Nephron (organoid): ENCODE results near the gene DLGAP4.

Source experiments
- H3K27ac Mint-ChIP-seq, 3 experiments: 2 replicates each; pipeline ENCODE4 v1.8.0; 2020; ENCODE audit warnings: mixed read lengths in 3 of 3, mild to moderate bottlenecking in 2 of 3, moderate library complexity in 1 of 3
- H3K27me3 Mint-ChIP-seq: 2 replicates; pipeline ENCODE4 v1.8.0; 2021; ENCODE audit warnings: low read depth, mild to moderate bottlenecking, moderate library complexity, mixed read lengths
- H3K36me3 Mint-ChIP-seq: 2 replicates; pipeline ENCODE4 v1.8.0; 2020; ENCODE audit warnings: low read depth, mixed read lengths
- H3K4me1 Mint-ChIP-seq: 2 replicates; pipeline ENCODE4 v1.8.0; 2020; ENCODE audit warnings: mixed read lengths
- H3K4me3 Mint-ChIP-seq, 3 experiments: 2 replicates each; pipeline ENCODE4 v1.8.0; 2020; ENCODE audit warnings: mild to moderate bottlenecking in 3 of 3, mixed read lengths in 3 of 3, moderate library complexity in 2 of 3
- H3K9me3 Mint-ChIP-seq: 2 replicates; pipeline ENCODE4 v1.8.0; 2020; ENCODE audit warnings: mixed read lengths
- CTCF ChIP-seq, 3 experiments: fragments of 200-600 bp; sonication (generic); IDR thresholded peaks; one replicate each; pipeline ENCODE4 v1.5.0; 2021; ENCODE audit warnings: antibody characterized with exemption in 3 of 3; ENCODE audit not compliant: unreplicated experiment in 3 of 3

DLGAP4 gene

GRCh38 chr20:36569847-36570429, 263.8 kb downstream of the DLGAP4 start:
- no peaks in the 10 kb centered on the region for H3K27me3 Mint-ChIP-seq
- peak overlapping the region in 1 of 3 experiments; percentile 13 for H3K4me3 Mint-ChIP-seq
- peak overlapping the region in 2 of 3 experiments; percentile 6 to 23 for H3K27ac Mint-ChIP-seq
- peaks cover 27% of the 10 kb centered on the region for H3K4me1 Mint-ChIP-seq
- peaks cover 2% of the 10 kb centered on the region for H3K9me3 Mint-ChIP-seq
- peaks cover 5% of the 10 kb centered on the region for H3K36me3 Mint-ChIP-seq
- no peak for TF ChIP-seq CTCF (IDR thresholded peaks at IDR 0.05; ENCODE audit: unreplicated experiment in 3 of 3)

- no peaks in the 10 kb centered on the region for H3K27me3 Mint-ChIP-seq
- H3K4me3 Mint-ChIP-seq, result peak overlapping the region; percentile 79 to 92 (median 82)
- H3K4me1 Mint-ChIP-seq, result peaks cover 44% of the 10 kb centered on the region
- peak overlapping the region; percentile 97 for H3K27ac Mint-ChIP-seq
- no peak for TF ChIP-seq CTCF (IDR thresholded peaks at IDR 0.05; ENCODE audit: unreplicated experiment in 3 of 3)
- H3K36me3 Mint-ChIP-seq, result peaks cover 6% of the 10 kb centered on the region
- H3K9me3 Mint-ChIP-seq, result no peaks in the 10 kb centered on the region
These were observed 265.7 kb downstream of the DLGAP4 start for GRCh38 chr20:36571564-36572504.

- no peaks in the 10 kb centered on the region for H3K27me3 Mint-ChIP-seq
- peak overlapping the region; percentile 97 for H3K27ac Mint-ChIP-seq
- TF ChIP-seq CTCF (IDR thresholded peaks at IDR 0.05; ENCODE audit: unreplicated experiment in 3 of 3), result no peak
- H3K4me1 Mint-ChIP-seq, result peaks cover 44% of the 10 kb centered on the region
- no peaks in the 10 kb centered on the region for H3K9me3 Mint-ChIP-seq
- H3K36me3 Mint-ChIP-seq, result peaks cover 5% of the 10 kb centered on the region
- H3K4me3 Mint-ChIP-seq, result peak overlapping the region; percentile 79 to 92 (median 82)
These were observed 266.6 kb downstream of the DLGAP4 start for GRCh38 chr20:36572701-36573102.

GRCh38 chr20:36573103-36573797, 267.1 kb downstream of the DLGAP4 start, which contains the start of gene TGIF2:
TGIF2 (plus strand) TSS chr20:36573597; CDS start chr20:36578775, 5,178 bp downstream.
- H3K9me3 Mint-ChIP-seq, result no peaks in the 10 kb centered on the region
- no peaks in the 10 kb centered on the region for H3K27me3 Mint-ChIP-seq
- TF ChIP-seq CTCF (IDR thresholded peaks at IDR 0.05; ENCODE audit: unreplicated experiment in 3 of 3), result no peak
- H3K27ac Mint-ChIP-seq, result peak within 1 kb of the TSS; percentile 97 to 98 (median 97)
- H3K4me3 Mint-ChIP-seq, result peak within 1 kb of the TSS; percentile 89 to 93 (median 93)
- peaks cover 5% of the 10 kb centered on the region for H3K36me3 Mint-ChIP-seq
- H3K4me1 Mint-ChIP-seq, result peaks cover 44% of the 10 kb centered on the region

- Mint-ChIP-seq H3K27me3 (no peaks in the 10 kb centered on the region), H3K4me3 (peak overlapping the region; percentile 80 to 93 (median 89)), H3K9me3 (no peaks in the 10 kb centered on the region), H3K27ac (peak overlapping the region in 2 of 3 experiments; percentile 28 to 98), H3K36me3 (peaks cover 10% of the 10 kb centered on the region), H3K4me1 (peaks cover 44% of the 10 kb centered on the region)
- TF ChIP-seq CTCF (IDR thresholded peaks at IDR 0.05; ENCODE audit: unreplicated experiment in 3 of 3), result no peak
These were observed 267.7 kb downstream of the DLGAP4 start for GRCh38 chr20:36573798-36574365.
